Fibroblast of skin of left quadriceps (primary cell): Measurements from ENCODE around the gene PPP4R1.
A peak's percentile ranks its signal among the peaks of the same experiment; 100 is the strongest.

Experiments used
- DNase-seq, 2 experiments: peaks; one replicate each; pipeline ENCODE4 v3.0.0-alpha.2; 2013; ENCODE audit warnings: low read depth in 2 of 2

Gene PPP4R1

DNA sequence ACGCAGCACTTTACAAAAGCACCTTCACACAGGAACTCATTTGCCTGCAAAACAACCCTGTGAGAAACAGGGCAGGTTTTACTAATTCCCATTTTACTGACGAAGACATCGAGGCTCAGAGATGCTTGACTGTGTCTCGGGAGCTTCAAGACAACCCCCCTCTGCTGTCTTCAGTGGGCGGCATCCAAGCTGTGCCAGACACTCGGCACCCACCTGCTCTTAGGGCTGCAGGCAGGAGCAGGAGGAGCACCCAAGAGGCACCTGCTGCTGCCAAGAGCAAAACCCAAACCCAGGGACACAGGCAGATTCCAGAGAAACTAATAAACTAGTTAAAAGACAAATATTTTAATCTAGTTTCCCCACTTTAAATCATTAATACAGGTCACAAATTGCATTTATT is 67.9 kb downstream of the PPP4R1 start:
- no peak for DNase-seq

DNA sequence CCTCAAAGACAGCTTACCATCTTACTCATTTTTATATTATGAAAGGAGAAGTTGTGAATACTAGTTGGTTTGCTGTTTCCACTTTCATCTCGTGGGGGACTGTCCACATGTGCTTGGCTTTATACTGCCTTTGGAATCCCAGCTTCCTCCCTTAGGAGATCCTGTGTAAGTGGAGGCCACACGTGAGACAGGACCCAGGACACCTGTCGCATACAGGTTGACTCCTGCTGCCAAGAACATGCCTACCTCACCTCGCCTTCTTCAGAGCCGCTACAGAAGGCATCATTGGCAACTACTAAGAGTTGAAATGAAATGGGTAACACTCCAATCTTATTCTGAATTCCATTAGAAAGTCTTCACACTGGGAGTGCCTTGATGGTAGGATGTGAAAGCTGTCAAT is 69.3 kb downstream of the PPP4R1 start:
- DNase-seq, result no peak

GRCh38 chr18:9542924-9543323 is 71.4 kb downstream of the PPP4R1 start:
- no peak for DNase-seq

DNA sequence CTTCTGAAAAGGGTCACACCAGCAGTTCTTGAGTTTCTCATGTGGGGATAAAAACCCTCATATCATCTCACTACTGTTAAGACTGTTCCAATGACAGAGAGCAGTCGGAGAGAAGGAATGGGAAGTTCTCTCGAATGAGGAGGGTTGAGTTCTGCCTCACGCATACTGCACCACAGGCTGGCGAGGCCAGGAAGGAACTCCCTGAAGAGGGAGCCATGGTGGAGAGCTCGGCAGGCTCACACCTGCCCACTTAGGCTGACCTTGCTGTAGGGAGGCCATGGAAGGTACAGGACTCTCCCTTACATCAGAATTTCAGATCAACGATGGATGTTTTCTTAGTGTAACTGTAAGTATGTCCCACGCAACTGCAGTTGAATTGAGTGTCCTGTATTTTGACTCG is 74.4 kb downstream of the PPP4R1 start:
- DNase-seq, result no peak

DNA sequence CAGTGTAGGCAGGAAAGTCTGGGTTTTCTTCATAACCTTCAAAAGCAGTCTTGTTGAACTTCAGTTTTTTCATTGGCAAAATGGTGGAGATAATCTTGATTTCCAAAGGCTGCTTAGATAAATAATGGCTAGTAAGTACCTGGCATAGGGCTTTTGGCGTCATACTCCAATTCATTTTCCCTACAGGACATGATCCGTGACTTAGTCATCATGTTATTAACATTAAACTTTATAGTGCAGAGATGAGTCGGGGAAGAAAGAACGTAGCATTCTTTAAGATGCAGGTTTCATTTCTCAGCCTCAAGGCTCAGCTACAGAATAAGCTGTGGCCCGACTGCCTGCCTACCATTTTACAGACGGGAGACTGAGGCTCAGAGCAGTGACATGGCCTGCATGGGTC is 75.1 kb downstream of the PPP4R1 start:
- peak; percentile 64 to 70 for DNase-seq

DNA sequence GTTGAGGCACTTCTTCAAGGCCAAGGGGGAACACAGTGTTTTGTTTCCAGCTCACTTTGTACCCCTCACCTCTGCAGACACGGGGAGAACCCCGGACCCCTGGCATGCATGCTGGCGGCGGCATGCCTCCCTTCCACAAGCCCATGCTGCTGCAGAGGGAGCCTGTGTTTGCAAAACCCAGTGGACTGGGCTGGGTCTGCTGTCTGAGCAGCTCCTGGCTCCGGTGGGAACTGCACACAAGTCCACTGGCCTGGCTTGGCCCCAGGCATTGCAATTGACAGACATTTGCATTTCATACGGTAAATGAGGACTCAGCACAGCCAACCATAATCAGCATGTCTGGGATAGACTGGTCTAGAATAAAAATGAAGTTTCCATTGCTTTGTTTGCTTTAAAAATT is 76.7 kb downstream of the PPP4R1 start:
- no peak for DNase-seq

GRCh38 chr18:9536354-9537152 is 77.8 kb downstream of the PPP4R1 start:
- DNase-seq, result peak; percentile 19 to 41

DNA sequence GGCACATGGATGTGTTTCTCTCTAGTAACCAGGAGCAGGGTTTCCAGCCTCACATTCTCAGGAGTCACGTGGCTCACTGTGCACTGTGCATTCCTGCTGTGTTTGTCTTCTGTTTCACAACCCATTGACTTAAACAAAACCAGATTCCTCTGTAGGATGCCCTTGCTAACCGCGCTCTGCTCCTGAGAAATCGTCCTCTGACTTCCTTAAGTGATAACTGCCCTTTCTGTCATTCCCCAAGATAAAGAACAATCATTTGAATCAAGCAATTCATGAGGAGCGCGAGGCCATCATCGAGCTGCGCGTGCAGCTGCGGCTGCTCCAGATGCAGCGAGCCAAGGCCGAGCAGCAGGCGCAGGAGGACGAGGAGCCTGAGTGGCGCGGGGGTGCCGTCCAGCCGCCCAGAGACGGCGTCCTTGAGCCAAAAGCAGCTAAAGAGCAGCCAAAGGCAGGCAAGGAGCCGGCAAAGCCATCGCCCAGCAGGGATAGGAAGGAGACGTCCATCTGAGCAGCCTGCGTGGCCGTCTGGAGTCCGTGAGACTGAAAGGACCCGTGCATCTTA is 78.8 kb downstream of the PPP4R1 start:
- peak; percentile 92 to 93 for DNase-seq

DNA sequence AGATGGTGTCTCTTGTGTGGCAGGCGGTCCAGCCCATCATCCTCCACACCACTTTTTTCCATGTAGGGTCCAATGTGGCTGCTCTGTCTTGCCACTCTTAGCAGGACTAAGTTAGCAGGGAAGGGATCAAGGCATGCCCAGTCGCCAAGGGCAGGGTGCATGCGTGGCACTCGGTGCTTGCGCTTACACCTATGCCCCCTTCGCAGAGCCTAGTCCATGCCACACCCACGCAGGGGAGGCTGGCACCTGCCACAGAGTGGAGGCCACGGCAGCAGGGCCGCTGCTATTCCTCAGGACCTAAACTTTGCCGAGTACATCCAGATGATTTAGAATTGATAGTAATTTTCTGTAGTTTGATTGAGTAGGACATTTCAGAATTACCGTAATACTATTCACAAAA is 79.5 kb downstream of the PPP4R1 start:
- DNase-seq, result no peak

DNA sequence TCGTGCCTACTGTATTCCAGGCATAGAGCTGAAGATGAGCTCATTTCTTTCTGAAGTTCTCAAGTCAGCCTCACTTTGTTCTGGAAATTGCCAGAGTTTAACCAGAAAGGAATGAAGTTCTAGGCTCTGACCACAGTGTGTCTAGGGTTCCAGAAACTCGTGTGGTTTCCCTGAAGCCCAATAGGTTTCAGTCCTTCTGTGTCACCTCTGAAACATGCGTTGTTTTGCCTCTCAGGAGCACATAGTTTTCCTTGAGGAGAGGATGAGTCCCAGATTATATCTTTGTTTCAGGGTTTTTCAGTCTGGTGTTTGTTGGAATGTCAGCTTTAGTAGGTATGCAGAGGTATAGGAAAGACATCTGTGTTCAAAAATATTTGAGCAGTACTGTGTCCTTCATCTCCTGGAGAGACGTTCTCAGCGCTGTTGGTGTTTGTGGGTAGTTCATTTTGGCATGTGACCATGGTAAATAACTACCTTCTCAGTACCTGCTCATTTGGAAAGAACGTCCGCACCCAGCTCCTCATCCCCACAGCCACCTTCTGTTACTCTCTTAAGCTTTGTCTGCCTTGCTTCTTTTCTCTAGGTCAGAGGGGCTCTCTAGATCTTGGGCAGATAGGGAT is 82.5 kb downstream of the PPP4R1 start:
- DNase-seq, result no peak

DNA sequence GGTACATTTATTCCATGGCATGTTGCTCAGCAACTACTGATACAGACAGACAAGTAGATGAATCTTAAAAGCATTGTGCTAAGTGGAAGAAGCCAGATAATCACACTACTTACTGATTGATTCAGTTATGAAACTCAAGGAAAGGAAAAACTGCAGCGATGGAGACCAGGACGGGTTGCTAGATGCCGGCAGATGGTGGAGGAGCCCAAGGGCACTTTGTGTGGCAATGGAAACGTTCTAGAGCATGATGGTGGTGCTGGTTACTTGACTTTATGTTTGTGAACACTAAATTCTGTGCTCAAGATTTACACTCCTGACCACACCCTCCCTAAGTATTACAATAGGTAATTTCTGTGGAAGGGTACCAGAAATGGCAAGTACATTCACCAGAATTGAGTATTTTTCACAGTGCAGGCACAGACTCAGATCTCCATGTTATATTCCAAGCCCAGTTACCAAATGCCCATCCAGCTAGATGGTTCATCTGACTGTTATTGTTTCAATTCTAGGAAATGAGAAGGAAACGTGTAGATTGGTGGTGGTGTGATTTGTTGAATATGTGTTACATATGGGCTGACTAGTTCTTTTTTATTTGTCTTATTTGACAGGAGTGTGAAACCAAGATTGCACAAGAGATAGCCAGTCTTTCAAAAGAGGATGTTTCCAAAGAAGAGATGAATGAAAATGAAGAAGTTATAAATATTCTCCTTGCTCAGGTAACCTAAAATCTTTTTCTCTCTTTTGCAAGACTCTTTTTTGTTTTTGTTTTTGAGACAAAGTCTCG is 83.9 kb downstream of the PPP4R1 start:
- no peak for DNase-seq

GRCh38 chr18:9526458-9526857 is 87.9 kb downstream of the PPP4R1 start:
- DNase-seq, result no peak

- no peak for DNase-seq
Measured at GRCh38 chr18:9522952-9523351, 91.4 kb downstream of the PPP4R1 start.

DNA sequence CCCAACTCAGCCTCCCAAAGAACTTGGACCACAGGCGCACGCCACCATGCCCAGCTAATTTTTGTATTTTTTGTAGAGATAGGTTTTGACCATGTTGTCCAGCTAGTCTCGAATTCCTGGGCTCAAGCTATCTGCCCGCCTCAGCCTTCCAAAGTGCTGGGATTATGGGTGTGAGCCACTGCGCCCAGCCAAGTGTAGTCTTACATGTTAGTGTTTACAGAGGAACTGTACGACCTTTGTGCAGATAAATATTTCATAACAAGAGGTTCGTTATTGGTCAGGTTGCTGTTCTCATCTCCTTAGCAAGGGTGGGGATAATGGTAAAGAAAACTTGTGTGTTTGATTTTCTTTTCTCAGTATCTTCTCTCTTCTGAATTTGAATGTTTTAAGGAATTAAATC is 92.6 kb downstream of the PPP4R1 start:
- DNase-seq, result no peak

DNA sequence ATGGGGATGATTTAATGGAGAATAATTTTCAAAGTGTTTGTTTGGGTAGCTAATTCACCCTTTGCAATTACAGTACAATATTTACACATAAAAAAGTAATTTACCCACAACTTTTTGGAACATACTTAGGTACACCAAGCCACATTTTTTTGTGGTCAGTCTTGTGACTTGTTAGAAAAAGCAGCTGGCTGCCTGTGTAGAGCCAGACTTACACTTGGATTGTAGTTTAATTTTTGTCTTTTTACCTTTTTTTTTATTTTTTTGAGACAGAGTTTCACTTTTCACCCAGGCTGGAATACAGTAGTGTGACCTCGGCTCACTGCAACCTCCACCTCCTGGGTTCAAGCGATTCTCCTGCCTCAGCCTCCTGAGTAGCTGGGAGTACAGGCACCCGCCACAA is 93.7 kb downstream of the PPP4R1 start:
- no peak for DNase-seq

DNA sequence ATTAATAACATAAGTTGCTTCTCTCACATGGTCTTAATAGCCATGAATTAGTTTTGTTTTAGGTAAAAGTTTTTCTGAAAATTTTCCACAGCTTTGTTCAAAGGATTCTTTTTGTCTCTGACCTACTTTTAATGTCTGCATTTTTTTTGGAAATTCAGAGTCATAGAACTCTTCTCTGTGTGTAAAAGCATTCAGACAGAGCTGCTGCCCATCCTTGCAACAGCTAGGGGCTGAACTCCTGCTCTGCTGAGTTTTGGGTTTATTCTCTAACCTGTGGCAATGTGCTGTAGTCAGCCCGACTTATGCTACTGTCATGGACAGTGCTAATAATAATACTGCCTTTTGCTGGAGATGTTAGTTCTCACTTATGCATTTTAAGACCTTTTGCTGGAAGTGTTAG is 95.0 kb downstream of the PPP4R1 start:
- no peak for DNase-seq

DNA sequence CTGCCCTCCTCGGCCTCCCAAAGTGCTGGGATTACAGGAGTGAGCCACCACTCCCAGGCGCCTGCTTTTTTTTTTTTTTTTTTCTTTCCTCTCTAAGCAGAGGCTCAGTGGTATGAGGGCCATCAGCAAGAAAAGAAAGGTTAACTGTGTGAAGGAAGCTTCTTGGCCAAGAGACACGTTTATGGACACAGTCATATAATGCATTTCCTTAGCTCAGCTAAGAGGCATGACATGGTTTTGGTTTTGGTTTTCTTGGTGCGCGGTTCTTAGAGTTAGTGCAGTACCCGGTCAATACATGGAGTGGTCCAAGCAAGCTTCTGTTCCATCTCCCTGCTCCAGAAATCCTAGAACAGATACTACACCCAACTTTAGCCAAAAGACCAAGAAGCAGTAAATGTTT is 96.5 kb downstream of the PPP4R1 start:
- DNase-seq, result no peak

- DNase-seq, result peak in 1 of 2 experiments; percentile 29
Measured at GRCh38 chr18:9516437-9517064, 97.8 kb downstream of the PPP4R1 start.

GRCh38 chr18:9513971-9514512 is 100.3 kb downstream of the PPP4R1 start:
- DNase-seq, result peak; percentile 54 to 60

DNA sequence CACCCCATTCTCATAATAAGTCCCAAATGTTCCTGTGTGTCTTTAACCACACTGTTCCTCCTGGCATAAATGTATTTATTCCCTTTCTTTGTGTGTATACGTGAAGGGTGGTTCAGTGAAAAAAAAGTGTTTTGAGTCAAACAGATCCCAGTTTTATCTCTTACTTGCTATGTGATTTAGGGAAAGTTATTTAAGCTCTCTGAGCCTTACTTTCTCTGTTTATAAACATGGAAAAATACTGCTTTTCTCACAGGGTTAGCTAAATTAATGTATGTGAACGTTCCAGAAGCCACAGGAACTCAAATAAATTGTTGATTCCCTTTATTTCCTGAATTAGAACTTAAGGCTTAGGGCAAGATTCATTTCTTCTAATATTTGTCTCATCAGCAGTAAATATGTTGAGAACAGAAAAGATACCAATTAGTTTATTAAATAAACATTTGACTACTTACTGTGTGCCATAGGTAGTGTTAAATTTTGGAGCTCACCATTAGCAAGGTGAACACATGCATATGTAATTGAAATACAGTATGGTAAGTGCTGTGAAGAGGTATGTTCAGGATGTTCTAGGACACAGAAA is 105.8 kb downstream of the PPP4R1 start:
- DNase-seq, result no peak

DNA sequence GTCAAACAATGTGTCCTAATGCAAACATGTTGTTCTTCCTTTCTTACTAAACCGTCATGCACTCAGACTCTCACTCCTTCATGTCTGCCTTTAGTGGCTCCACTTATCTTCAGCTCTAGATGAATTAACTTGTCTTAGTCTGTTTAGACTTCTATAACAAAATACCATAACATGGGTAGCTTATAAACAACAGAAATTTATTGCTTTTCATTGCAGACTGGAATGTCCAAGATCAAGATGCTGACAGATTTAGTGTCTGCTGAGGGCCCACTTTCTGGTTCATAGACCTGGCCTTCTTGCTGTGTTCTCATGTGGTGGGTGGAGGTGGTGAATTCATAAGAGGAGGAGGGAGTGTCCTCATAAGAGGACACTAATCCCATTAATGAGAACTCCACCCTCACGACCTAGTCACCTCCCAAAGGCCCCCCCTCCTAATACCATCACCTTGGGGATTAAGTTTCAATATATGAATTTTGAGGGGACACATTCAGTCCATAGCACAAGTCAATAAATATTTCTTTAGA is 106.7 kb downstream of the PPP4R1 start:
- DNase-seq, result no peak
